AG08396 (cell line): Measurements from ENCODE around the gene FADS2.
A peak's percentile ranks its signal among the peaks of the same experiment; 100 is the strongest.
"Not testable (repeated sequence)": the region's sequence is repeated elsewhere in the genome, so short reads cannot be mapped to it uniquely, and the experiment has no call there.

Experiments
- DNase-seq: peaks from one replicate; pipeline ENCODE4 v3.0.0; 2012; ENCODE audit warnings: low spot score, mixed read lengths

FADS2 gene

DNA sequence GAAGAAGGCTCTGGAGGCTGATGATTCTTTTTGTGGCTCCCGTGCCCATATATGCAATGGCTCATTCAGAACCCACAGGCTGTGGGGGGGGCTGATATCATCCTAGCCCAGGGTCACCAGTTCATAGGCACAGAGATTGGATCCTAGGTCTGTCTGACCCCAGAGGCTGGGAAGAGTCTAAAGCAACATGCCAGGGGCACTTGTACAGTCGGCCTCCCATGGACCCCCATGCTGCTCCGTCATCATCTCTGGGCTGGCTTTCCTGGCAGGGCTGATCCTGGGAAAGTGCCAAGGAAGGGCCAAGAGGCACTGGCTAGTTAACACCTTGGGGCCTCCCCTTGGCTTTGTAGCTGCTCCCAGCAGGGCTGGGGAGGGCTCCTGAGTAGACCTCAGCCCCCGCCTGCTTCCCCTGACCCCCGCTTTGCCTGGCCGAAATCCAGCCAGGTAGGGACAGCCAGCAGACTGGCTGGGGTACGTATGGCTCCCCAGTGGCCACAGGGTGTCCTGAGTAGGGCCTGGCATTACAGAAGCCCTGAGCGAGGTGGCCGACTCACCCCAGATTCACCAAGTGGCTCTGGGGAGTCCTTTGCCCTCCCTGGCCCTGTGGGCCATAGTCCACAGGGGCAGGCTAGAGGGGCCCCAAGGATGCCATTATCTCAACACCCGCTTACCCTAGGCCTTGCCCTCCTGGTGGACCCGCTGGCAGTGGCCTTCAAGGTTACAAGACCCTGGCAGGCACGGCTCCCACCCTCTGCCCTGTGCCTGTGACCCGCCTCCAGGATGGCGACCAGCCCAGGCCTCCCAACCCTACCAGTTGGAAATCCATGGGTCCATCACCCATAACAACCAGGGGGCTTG, 40.7 kb downstream of the FADS2 start:
- DNase-seq = no peak

GRCh38 chr11:61869429-61869707, 41.3 kb downstream of the FADS2 start:
- DNase-seq = no peak

DNA sequence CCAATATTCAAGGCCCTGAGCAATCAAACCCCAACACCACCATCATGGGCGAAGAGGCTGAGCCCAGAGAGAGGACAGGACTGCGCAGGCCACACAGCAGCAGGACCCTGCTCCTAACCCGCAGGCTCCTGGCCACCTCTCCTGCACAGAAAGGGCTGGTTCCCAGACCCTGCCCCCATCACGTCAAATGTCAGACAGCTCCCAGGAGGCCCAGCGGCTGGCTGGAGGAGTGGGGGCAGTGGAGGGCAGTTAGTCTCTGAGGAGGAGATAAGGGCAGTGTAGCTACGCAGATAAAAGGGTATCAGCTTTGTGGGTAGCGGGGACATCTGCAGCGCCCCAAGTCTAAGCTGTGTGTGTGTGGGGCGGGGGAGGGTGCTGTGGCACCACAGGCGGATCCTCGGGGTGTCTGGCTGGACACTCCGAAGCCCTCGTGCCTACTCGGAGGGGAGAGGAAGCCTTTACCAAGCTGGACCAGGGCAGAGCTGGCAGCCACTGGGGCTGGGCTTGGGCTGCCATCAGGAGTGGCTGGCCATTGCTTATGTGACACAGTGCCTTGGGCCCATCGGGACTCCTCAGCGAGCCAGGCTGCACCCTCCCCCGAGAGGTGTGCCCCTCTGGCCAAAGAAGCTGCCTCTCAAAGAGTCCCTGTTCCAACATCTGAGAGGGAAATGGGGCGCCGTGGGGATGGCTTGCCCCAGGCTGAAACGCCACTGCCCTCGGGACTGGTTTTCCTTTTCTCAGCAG, 41.8 kb downstream of the FADS2 start:
- no peak for DNase-seq

GRCh38 chr11:61870541-61871031, 42.5 kb downstream of the FADS2 start:
- DNase-seq = no peak

GRCh38 chr11:61871158-61871597, 43.1 kb downstream of the FADS2 start:
- peak; percentile 91 for DNase-seq

DNA sequence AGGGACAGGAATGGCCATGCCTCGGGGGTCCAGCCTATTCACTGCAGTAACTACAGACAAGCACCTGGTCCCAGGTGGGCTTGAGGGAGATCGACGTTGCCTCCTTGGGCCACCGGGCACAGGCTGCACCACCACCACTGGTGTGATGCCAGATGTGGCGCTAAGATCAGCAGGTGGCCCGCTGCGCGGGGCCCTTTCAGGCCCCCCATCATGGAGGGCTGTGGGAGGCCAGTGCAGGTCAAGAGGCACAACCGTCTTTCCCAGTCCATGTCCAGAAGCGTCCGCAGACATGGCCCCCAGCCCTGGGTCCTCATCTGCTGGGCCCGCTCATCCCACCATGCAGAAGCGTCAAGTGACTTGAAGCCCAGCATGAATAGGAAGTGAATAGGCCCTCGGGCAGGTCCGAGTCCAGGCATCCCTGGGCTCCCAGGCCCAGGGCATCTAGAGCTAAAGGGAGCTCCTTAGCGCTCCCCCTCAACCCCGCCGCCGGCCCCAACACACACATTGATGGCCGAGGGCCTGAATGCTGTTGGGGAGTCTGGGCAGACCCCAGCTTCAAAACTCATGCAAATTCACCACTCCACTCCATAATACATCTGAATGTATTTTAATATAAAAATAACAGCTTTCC, 45.0 kb downstream of the FADS2 start:
- no peak for DNase-seq

GRCh38 chr11:61873588-61874376, 45.7 kb downstream of the FADS2 start:
- no peak for DNase-seq

DNA sequence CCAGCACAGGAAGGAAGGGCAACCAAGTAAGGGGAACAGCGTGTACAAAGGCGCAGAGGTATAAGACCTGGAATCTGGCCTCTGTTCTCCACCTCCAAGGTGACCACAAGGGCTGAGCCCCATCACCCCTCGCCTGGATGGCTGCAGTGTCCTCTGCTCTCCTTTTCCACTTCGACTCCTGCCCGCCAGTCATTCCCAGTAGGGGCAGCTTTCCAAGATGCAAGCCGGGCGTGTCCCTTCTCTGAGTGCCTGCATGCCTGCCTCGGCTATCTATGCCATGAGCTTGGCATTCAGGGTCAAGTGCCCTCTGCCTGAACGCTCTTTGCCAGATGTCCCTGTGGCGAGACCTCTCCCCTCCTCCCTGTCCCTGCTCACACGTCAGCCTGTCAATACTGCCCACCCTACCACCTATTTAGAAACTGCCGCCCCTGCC, 46.3 kb downstream of the FADS2 start:
- no peak for DNase-seq

- DNase-seq = no peak
These were observed 46.8 kb downstream of the FADS2 start for GRCh38 chr11:61874853-61875252.

DNA sequence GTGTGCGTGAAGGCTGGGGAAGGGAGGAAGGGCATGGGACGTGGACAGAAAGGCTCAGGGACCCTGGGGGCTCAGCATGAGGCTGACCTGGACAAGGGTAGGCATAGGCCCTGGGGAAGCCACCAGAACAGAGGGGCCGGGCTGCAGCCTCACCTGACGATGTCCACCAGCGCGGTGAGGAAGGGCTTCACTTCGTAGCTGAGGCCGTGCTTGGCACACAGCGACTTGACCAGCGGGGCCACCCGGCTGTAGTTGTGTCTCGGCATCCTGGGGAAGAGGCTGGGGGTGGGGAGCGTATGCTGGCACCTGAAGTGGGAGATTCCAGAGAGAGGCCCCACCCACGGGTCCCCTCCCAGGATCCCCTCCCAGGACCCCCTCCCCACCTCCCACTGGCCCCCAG, 47.6 kb downstream of the FADS2 start:
- no peak for DNase-seq

DNA sequence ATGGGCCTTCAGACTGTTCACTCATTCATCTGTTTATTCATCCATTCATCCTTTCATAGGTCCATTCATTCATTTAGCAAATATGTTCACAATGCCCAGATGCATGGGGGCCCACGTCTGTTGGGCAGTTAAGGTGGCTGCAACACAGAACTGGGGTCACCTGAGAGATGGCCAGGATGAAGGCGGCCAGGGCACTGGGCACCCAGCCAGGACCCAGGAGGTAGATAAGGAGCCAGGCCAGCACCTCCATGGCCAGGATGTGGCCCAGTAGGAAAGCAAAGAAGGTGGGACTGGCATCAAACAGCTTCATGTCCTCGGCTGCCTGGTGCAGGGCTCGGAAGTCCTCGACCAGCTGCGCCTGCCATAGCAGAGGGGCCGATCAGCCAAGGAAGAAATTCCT, 51.1 kb downstream of the FADS2 start:
- DNase-seq = no peak

GRCh38 chr11:61880031-61880430, 51.9 kb downstream of the FADS2 start:
- no peak for DNase-seq

DNA sequence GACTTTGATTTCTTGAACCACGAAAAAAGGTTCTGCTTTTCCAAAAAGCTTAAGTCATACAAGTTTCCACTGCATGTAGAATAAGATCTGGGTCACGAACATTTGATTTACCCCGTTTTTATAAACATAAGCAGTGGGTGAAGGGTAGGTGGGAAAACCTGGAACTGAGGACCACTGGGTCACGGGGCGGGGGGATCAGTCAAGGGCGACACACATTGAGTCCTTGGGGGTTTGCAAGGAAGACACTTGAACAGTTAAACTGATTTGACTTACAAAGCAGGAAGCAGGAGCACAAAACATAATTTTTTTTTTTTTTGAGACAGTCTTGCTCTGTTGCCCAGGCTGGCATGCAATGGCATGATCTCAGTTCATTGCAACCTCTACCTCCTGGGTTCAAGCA, 52.4 kb downstream of the FADS2 start:
- DNase-seq = no peak

GRCh38 chr11:61881397-61881796, 53.3 kb downstream of the FADS2 start:
- DNase-seq = no peak

- not testable (repeated sequence) for DNase-seq
These were observed 54.2 kb downstream of the FADS2 start for GRCh38 chr11:61882267-61882666.

DNA sequence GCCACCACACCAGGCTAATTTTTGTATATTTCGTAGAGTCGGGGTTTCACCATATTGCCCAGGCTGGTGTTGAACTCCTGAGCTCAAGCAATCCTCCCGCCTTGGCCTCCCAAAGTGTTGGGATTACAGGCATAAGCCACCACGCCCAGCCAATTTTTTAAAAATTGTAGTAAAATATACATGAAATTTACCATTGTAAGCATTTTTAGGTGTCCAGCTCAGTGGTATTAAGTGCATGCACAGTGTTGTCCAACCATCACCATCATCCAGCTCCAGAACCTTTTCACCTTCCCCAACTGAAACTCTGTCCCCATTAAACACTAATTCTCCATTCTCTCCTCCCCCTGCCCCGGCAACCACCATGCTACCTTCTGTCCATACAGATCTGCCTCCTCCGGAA, 54.8 kb downstream of the FADS2 start:
- DNase-seq = no peak

- no peak for DNase-seq
These were observed 55.2 kb downstream of the FADS2 start for GRCh38 chr11:61883327-61883726.

DNA sequence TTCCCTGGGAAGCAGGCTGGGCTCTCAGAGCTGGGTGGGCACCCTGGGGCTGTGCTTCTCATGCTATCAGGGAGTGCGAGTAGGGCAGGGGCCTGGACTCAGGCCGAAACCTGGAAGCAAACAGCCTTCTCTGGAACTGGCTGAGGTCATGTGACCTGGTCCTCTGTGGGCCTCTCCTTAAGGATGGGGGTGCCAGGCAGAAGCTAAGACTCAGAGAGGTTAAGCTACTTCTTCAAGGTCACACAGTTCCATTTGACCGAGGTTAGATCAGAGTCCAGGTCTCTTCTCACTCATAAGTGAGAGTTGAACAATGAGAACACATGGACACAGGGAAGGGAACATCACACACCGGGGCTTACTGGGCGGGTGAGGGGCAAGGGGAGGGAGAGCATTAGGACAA, 55.8 kb downstream of the FADS2 start:
- DNase-seq = no peak

GRCh38 chr11:61885166-61885778, 57.2 kb downstream of the FADS2 start:
- no peak for DNase-seq

GRCh38 chr11:61885784-61886580, 57.9 kb downstream of the FADS2 start:
- no peak for DNase-seq

DNA sequence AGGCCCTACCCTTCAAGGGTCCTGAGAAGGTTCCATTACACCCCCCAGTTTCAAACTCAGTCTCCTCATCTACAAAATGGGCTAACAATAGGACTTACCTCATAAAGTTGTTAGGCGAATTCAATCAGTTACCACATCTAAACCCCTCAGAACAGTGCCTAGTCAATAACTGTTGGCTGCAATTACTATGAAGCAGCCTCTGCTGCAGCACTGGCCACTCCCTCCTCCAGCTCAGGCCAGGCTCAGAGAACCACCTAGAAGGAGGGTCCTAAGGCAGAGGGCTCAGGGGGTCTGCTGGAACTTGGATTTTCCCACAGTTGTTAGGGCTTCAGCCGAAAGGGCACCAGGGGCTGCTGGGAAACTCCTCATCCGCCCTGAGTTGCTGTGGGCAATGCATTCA, 58.5 kb downstream of the FADS2 start:
- no peak for DNase-seq
